ENCODE results near the gene KRT32.
"Not testable (repeated sequence)": the region's sequence is repeated elsewhere in the genome, so short reads cannot be mapped to it uniquely, and the experiment has no call there.

The KRT32 gene

DNA sequence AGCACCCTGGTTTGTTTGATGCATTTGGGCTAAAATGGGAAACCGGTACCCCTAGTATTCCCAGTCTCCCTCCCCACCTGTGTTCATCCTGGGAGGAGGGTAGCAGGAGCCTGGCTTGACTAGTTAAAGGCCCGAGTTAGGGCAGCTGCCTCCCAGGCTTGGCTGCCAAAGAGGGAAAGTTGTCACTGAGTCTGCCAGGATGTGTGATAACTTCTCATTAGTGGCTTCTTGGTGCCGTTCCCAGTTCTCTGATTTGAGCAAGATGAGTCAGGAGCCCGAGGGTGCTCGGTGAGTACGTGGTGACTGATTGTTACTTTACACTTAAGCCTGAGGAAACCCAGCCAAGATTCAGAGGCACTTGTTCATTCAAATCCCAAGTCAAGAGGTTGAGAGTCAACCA, 2.5 kb downstream of the KRT32 start:
- DNase-seq (ENCODE audit: low read depth): peak; percentile 83

DNA sequence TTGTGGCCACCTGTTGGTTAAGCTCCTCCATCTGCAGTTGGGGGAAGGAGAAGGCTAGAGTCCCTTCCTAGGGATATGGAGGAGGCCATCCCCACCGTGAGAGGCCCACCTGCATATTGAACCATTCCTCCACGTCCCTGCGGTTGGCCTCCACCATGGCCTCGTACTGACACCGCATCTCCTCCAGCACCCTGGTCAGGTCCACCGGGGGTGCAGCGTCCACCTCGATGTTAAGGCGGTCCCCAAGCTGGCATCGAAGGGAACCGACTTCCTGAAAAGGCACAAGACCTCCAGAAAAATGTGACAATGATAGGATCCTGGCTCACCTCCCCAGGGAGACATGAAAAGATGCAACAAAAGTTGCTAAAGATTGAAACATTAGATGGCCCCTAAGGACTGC, 3.0 kb downstream of the KRT32 start:
- DNase-seq (ENCODE audit: low read depth): no peak

DNA sequence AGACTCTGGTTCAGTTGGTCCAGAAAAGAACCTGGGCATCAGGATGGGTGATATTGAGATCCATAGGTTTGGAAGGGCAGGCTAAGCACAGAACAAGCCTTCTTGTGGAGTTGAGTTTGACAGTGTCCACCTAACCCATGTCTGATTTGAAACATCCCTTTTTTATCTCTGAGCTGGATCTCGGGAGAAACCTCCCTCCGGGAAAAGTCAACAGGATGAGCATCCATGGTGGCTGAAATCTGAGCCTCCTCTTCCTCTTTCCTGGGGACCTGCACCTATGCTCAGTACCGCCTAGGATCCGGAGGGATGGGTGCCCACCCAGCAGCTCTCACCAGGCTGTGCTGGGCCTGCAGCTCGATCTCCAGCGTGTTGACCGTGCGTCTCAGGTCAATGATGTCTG, 3.4 kb downstream of the KRT32 start:
- DNase-seq (ENCODE audit: low read depth): no peak

DNA sequence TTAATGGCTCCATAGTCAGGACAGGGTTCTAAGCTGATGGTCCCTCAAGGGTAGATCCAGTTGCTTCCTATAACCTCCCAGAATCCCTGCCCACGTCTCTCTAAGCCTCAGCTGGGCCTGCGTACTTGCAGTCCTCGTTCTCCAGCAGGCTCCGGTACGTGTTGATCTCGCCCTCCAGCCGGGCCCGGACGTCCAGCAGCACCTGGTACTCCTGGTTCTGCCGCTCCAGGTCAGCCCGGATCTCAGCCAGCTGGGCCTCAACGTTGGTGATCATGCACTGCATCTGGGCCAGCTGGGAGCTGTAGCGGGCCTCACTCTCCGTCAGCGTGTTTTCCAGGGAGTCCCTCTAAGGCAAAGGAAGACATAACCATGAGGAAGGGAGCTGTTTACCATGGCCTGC, 4.5 kb downstream of the KRT32 start:
- no peak for DNase-seq (ENCODE audit: low read depth)

DNA sequence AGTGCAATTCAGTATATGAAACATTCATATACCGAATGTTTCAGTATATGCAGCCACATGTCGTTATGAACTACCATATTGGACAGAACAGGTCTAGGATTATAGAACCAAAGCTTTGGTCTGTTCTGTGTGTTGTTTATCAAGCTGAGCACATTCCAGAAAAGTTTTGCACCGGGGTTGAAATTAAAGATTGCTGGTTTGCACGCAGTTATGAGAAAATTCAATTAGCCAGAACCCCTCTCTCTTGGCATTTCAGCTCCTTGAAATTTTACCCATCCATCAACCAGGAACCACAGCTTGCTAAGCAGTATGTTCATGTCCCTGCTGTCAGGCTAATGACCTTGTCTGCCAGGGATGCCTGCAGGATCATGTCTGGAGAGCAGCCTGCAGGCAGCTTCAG, 9.5 kb downstream of the KRT32 start:
- DNase-seq (ENCODE audit: low read depth): peak; percentile 17

DNA sequence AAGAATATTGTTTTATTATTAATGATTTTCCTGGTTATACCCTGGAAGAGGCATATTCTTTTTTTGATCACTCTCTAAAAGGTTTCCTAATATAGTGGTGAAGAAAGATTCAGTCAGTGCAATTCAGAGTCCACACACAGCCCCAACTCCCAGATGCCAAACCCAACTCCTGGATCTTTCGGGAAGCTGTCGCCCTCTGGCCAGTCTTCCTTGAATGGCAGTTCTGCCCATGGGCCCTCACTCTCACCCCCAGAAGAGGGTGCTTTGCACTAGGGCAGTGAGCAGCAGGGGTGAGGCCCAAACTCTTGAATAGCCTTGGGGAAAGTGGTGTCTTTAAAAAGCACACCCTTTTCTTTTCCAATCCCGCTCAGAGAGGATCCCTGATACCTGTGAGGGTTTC, 11.0 kb downstream of the KRT32 start:
- no peak for DNase-seq (ENCODE audit: low read depth)

DNA sequence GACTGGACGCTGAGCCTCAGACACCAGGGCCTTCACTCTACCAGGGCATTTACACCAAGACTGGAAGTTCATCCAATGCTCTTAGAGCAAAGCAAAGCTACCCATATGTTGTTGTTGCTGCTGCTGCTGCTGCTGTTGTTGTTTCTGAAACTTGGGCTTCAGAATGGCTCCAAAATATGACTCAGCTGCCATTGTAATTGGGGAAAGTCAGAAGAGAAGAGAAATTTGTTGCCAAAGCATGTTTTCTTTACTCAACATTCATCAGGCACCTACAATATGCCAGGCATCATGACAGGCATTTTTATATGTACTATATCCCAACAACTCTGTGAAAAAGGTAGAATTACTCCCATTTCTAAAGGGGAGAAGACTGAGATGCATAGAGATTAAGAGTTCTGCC, 11.9 kb downstream of the KRT32 start:
- DNase-seq (ENCODE audit: low read depth): no peak

DNA sequence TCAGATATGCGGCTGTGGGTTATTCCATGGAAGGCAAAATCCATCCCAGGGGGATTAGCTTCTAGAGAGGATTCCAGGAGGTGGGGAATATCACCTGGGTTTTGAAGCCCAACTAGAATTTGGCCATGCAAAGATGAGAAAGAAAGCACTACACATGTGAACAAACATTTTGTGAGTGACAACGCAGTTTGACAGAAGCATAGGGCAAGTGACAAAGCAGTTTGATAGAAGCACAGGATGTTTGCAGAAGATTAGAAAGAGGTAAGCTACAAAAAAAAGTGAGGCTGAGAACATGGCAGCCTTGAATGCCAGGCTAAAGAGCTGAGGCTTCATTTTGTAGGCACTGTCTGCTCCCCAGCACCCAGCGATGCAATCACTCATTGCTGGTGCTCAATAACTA, 14.1 kb downstream of the KRT32 start:
- no peak for DNase-seq (ENCODE audit: low read depth)

DNA sequence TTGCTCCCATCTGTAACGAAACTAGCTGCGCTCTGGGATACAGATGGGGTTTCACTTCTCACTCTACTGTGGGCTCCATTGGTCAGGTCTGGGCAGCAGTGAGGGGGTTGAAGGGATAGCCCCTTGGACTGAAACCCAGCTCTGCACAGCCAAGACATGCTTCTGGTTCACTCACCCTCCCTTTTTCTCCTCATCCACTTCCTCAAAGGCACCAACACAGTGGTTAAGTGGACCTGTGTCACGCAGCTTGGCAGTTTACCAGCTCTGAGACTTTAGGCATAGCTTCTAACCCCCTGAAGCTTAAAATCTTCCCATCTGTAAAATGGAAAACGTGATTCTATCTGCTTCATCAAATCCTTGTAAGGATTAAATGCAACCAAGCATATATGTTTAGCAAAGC, 14.9 kb downstream of the KRT32 start:
- no peak for DNase-seq (ENCODE audit: low read depth)

DNA sequence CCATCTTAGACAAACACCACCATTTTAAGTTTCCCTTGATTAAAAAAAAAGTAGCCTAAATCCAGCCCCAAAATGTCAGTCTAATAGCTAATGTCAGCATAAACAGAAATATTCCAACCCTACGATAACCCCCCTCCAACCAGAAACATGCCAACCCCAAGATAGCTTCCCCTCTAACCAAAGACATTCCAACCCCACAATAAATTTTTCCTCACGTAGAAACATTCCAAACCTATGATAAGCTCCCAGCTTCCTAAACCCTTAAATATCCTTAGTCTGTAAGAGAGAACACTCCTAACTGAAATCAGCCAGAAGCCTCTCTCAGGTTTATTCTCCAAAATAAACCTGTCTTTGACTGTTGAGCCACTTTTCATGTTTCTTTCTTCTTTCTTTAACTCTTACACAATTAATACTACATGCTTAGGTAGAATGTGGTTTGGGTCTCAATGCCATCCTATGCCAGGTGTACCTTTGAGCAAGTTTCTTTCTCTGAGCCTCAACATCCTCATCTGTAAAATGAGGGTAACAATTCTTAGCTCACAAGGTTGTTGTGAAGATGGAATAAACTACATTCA, 15.9 kb downstream of the KRT32 start:
- DNase-seq (ENCODE audit: low read depth): peak; percentile 66

DNA sequence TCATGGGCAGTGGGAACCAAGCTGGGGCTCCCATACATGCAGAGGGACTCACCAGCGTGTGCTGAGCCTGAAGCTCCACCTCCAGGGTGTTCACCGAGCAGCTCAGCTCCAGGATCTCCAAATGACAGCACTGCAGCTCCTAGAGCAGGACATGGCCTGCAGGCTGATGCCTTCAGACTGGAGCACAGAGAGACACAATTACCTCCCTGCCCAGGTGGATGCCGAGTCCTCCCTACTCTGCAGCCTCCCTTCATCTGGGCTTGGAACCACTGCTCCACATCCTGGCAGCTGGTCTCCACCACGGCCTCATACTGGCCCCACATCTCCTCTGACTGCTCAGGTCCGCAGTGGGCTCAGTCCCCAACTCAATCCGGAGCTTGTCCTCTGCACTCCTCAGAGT, 18.2 kb downstream of the KRT32 start:
- no peak for DNase-seq (ENCODE audit: low read depth)

DNA sequence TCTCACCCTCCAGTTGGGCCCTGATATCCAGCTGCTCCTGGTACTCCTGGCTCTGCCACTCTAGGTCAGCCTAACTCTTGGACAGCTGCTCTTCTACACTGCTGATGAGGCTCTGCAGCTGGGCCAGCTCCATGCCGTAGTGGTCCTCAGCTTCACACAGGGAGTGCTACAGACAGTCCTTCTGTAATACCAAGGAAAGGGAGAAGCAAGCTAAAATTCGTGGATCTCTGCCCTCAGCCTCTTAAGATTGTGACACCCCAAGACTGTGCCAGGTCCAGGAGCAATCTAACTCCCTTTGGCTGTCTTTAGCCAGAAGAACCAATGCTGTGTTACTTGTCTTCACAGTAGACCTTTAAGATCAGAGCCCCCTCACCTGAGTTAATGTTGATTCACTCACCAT, 18.7 kb downstream of the KRT32 start:
- DNase-seq (ENCODE audit: low read depth): peak; percentile 9

DNA sequence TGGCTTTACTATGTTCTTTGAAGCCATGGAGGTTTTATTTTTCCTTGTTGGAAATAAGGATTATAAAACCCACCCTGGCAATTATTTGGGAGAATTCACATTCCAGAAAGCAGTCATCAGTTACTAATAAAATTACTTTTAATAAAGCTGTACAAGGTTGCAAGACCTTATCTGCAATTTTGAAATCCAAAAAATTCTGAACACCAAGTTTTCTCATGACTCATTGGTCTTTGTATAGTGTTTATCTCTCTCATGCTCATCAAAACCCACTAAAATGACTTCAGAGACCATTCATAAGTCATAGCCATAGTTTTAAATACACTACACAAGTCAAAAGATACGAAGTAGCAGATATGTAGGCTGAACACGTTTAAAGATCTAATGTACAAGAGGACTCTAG, 20.4 kb downstream of the KRT32 start:
- peak; percentile 97 for DNase-seq (ENCODE audit: low read depth)

DNA sequence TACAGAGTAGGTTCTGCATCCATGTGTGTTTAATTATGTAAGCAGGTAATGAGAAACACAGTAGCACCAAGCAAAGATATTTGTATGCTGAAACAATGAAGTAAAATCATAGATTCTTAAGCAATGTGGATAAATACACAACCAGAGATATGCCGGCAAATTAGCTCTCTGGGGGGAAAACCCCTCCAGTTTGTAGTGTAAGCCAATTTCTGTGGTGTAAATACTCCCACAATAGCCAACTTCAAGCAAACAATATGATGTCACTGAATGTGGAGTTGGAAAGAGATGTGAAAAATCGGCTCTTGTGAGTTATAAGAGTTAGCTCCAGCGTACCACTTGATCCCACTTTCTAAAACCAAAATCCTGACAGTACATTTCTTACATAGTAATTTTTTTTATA, 22.5 kb downstream of the KRT32 start:
- DNase-seq (ENCODE audit: low read depth): peak; percentile 11

DNA sequence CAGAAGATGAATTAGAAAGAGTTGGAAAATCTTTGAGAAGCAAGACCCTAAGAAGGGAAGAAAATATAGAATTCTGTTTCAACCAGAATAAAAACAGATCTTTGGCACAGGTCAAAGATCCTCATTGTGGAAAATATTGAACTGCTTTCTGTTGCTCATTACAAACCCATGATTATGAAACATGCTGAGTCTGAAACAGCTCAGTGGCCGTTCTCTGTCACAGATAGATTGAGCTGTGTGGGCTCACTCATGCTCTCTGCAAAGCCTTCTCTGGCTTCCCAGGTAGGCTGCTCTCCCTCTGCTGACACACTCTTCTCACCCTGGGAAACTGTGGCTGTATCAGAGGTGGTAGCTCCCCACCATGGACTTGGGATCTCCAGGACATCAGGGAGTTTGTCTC, 23.0 kb downstream of the KRT32 start:
- peak; percentile 35 for DNase-seq (ENCODE audit: low read depth)

DNA sequence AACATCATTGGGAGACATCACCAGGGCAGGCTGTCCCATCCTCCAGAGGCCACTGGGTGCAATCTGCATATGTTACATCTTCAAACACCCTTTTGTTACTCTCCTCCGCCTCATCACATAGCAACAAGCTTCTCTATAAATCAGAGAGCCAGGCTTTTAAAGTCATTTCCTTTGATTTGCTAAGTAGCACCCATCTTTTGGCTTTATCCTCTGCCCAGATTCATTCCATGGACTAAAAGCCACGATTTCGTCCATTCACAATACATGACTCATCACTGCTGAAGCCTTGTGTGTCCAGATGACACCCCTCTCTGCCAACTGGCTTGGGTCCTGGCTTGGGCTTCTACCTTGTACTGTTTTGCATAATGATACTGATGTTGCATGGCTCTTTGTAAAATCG, 24.4 kb downstream of the KRT32 start:
- peak; percentile 53 for DNase-seq (ENCODE audit: low read depth)

DNA sequence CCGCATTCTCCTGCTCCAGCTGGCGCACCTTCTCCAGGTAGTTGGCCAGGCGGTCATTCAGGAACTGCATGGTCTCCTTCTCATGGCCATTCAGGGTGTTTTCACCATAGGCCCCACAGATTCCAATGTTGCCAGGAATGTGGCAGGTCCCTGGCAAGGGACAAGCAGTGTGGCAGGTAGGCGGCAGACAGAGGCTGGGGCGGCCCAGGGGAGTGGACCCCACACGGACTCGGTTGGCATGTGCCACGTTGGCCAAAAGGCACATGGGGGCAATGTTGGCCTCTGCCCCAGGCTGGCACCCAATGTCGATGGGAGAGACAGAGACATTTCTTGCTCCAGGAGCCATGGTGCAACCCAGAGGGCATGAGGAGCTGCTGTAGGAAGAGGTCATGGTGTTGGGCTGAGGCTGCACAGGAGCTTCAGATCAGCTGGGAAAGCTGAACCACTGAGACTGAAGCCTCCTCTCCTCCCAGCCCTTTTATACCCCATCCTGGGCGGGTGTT, 26.6 kb downstream of the KRT32 start, which contains the start of gene KRT38:
TSS of gene KRT38 (minus strand) at position 453 of the 503 bp plus-strand sequence. CDS start at position 391, 62 bp downstream.
- DNase-seq (ENCODE audit: low read depth): no peak

DNA sequence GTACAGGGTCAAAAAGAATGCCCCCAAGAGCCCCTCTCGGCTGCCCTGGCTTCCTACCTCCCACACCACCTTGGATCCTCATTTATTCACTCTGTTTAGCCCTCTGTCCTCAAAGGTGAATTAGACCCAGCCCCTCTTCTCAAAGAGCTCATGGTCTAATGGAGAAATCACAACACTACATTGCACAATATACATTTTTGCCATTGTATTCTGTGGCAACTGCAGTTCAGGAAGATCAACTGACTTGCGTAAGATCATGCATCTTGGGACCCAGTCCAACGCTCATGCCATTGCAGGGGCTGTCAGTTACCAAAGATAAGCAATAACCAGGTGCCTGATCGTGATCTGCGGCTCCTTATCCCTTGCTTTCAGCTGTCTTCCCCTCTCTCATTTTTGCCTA, 27.8 kb downstream of the KRT32 start:
- DNase-seq (ENCODE audit: low read depth): peak; percentile 86

DNA sequence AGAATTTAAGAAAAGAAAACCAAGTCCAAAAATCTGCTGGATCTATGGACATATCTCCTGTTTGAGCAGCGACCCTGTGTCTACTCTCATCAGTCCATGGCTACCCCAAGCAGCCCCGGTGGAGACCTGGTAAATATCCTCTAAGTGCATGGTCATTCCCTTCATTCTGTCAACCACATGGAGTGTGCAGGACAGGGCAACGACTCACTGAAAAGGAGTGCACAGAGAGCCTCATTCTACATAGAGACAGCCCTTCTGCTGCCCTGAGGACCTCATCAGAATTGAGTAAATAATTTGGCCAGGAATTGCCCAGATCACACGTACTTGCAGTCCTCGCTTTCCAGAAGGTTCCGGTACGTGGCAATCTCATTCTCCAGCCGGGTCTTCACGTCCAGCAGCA, 29.4 kb downstream of the KRT32 start:
- DNase-seq (ENCODE audit: low read depth): no peak

DNA sequence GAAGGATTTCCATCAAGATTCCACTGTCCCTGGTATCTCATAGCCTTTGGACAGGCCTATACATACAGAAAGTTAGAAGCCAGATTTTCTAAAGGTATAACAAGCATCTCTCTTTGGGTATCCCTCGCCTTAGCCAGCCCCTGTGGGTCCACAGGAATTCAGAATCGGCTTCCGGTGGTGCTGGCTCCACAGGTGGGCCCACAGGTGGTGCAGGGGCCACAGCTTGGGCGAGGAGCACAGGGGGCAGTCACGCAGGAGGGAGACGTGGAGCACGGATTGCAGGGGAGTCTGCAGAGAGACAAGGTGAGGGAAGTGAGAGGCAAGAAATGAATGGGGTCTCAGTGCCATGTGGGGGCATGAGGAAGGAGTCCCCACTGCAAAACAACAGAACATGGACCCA, 29.9 kb downstream of the KRT32 start:
- DNase-seq (ENCODE audit: low read depth): no peak

DNA sequence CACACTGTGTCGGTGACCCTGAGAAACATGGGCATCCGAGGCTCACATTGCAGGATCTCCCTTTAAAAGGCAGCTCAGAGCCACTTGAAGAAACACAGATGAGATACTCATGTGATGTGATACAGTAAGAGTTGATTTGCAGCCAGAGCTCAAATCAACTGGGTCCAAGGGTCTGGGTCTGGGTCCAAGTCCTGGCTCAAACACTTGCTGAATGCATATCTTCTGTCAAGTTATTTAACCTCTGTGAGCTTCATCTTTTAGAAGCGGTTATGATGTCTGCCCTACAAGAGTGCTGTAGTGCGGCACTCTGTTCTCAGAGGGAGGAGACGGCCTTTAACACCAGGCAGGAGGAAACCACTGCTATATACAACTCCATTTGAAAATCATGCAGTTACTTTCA, 32.8 kb downstream of the KRT32 start:
- DNase-seq (ENCODE audit: low read depth): no peak

DNA sequence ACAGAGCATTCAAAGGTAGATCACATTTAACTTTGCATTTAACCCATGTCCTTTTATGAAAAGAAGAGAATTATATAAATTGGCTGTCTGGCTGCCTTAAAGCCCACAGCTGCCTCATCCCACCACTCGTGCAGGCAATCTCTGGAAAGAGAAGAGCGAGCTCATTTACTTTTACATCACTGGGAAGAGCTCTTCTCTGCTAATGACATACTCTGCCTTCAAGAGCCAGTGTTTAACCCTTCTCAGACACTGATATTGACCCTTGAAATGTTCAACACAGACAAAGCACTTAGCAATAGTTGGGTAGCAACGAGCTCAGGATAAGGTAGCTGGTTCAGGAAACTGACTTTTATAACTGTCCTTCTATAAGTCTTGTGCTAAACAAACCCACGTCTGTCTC, 33.2 kb downstream of the KRT32 start:
- no peak for DNase-seq (ENCODE audit: low read depth)

DNA sequence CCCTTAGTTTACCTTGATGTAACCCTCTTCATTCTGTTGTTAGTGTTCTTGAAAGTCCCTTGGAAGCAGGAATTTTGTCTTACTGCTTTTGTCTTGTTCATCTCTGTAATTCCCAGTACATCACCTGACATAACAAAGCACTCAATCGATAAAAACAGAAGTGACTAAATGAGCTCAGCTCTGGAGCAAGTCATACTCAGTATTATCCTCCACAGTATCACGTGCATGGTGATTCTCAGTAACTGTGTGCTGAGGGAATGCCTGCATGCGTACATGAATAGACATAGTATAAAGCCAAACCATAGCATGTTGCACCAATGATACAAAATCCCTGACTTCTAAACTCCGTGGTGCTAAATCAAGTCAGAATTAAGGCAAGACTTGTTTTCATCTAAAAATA, 33.6 kb downstream of the KRT32 start:
- no peak for DNase-seq (ENCODE audit: low read depth)

DNA sequence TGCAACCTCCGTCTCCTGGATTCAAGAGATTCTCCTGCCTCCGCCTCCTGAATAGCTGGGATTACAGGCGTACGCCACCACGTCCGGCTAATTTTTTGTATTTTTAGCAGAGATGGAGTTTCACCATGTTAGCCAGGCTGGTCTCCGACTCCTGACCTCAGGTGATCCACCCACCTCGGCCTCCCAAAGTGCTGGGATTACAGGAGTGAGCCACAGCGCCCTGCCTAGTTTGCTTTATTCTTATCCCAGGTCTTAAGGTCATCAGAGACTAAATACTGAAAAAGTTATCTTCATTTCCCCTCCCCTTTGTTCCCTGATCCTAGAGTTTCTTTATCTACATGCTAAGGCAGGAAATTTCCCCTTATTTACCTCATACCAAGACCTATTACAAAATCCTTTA, 36.8 kb downstream of the KRT32 start:
- not testable (repeated sequence) for DNase-seq (ENCODE audit: low read depth)

DNA sequence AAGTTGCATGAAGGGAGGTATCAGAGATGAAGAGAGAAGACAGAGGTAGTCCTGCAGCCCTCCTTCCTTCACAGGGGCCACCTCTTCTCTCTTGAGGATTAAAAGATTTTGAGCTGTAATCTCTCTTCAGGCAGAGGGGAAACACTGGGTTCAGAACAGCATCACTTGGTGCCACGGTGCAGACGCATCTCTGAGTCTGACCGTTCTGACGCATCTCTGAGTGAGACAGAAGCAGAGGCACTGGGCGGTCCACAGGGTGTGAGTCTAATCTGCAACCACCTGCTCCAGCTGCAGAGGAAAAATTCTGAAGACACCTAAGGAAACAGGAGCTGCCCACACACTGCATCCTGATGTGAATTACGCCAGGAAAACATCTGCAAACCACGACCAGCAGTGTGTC, 37.5 kb downstream of the KRT32 start:
- no peak for DNase-seq (ENCODE audit: low read depth)

Data from amniotic epithelial cell (primary cell).